ENCODE results near the gene YTHDF2.

The YTHDF2 gene

GRCh38 chr1:28776341-28776740 is 39.6 kb downstream of the YTHDF2 start:
- peaks cover 35% of the 10 kb centered on the region for H3K36me3 ChIP-seq (ENCODE audit: insufficient read depth, insufficient read length, low read length)
- DNase-seq (ENCODE audit: low read depth, low spot score): no peak
- no peak for TF ChIP-seq ZNF274 (IDR thresholded peaks at IDR 0.05; ENCODE audit: low read depth, low read length)
- no peak for TF ChIP-seq SUZ12 (IDR thresholded peaks at IDR 0.05; ENCODE audit: extremely low read depth, insufficient read depth, insufficient read length)
- TF ChIP-seq YY1 (IDR thresholded peaks at IDR 0.05; ENCODE audit: insufficient read depth, insufficient read length): no peak

GRCh38 chr1:28778021-28778420 is 41.3 kb downstream of the YTHDF2 start:
- TF ChIP-seq SUZ12 (IDR thresholded peaks at IDR 0.05; ENCODE audit: extremely low read depth, insufficient read depth, insufficient read length) (no peak), ZNF274 (IDR thresholded peaks at IDR 0.05; ENCODE audit: low read depth, low read length) (no peak), YY1 (IDR thresholded peaks at IDR 0.05; ENCODE audit: insufficient read depth, insufficient read length) (no peak)
- Histone ChIP-seq H3K4me1 (ENCODE audit: insufficient read depth, insufficient read length) (peaks cover 5% of the 10 kb centered on the region), H3K27me3 (ENCODE audit: insufficient read depth, insufficient read length) (no peaks in the 10 kb centered on the region), H3K36me3 (ENCODE audit: insufficient read depth, insufficient read length, low read length) (peaks cover 22% of the 10 kb centered on the region), H3K4me3 (ENCODE audit: insufficient read length, low read depth) (no peak overlapping the region), H3K9me3 (ENCODE audit: insufficient read depth, low read length) (no peaks in the 10 kb centered on the region), H3K9ac (ENCODE audit: insufficient read length, low read depth) (no peak overlapping the region)
- no peak for DNase-seq (ENCODE audit: low read depth, low spot score)

More at GRCh38 chr1:28776341-28776740, 39.6 kb downstream of the YTHDF2 start:
- Histone ChIP-seq H3K27me3 (ENCODE audit: insufficient read depth, insufficient read length) (no peaks in the 10 kb centered on the region), H3K9ac (ENCODE audit: insufficient read length, low read depth) (no peak overlapping the region), H3K4me3 (ENCODE audit: insufficient read length, low read depth) (no peak overlapping the region), H3K9me3 (ENCODE audit: insufficient read depth, low read length) (no peaks in the 10 kb centered on the region), H3K4me1 (ENCODE audit: insufficient read depth, insufficient read length) (peaks cover 2% of the 10 kb centered on the region)

GRCh38 chr1:28779751-28780408 is 43.1 kb downstream of the YTHDF2 start:
- no peak for TF ChIP-seq ZNF274 (IDR thresholded peaks at IDR 0.05; ENCODE audit: low read depth, low read length)
- Histone ChIP-seq H3K4me1 (ENCODE audit: insufficient read depth, insufficient read length) (peaks cover 6% of the 10 kb centered on the region), H3K4me3 (ENCODE audit: insufficient read length, low read depth) (no peak overlapping the region), H3K27me3 (ENCODE audit: insufficient read depth, insufficient read length) (no peaks in the 10 kb centered on the region), H3K36me3 (ENCODE audit: insufficient read depth, insufficient read length, low read length) (peaks cover 8% of the 10 kb centered on the region), H3K9me3 (ENCODE audit: insufficient read depth, low read length) (no peaks in the 10 kb centered on the region), H3K9ac (ENCODE audit: insufficient read length, low read depth) (no peak overlapping the region)
- no peak for DNase-seq (ENCODE audit: low read depth, low spot score)

GRCh38 chr1:28781305-28781704 is 44.6 kb downstream of the YTHDF2 start:
- Histone ChIP-seq H3K27me3 (ENCODE audit: insufficient read depth, insufficient read length) (no peaks in the 10 kb centered on the region), H3K4me1 (ENCODE audit: insufficient read depth, insufficient read length) (peaks cover 6% of the 10 kb centered on the region), H3K9me3 (ENCODE audit: insufficient read depth, low read length) (no peaks in the 10 kb centered on the region), H3K4me3 (ENCODE audit: insufficient read length, low read depth) (no peak overlapping the region), H3K9ac (ENCODE audit: insufficient read length, low read depth) (no peak overlapping the region), H3K36me3 (ENCODE audit: insufficient read depth, insufficient read length, low read length) (no peaks in the 10 kb centered on the region)
- TF ChIP-seq ZNF274 (IDR thresholded peaks at IDR 0.05; ENCODE audit: low read depth, low read length) (no peak), YY1 (IDR thresholded peaks at IDR 0.05; ENCODE audit: insufficient read depth, insufficient read length) (no peak), SUZ12 (IDR thresholded peaks at IDR 0.05; ENCODE audit: extremely low read depth, insufficient read depth, insufficient read length) (no peak)
- no peak for DNase-seq (ENCODE audit: low read depth, low spot score)

GRCh38 chr1:28782011-28782410 is 45.3 kb downstream of the YTHDF2 start:
- no peak overlapping the region for H3K9ac ChIP-seq (ENCODE audit: insufficient read length, low read depth)
- no peak for DNase-seq (ENCODE audit: low read depth, low spot score)

GRCh38 chr1:28783363-28783762 is 46.6 kb downstream of the YTHDF2 start:
- TF ChIP-seq YY1 (IDR thresholded peaks at IDR 0.05; ENCODE audit: insufficient read depth, insufficient read length): no peak
- no peak for TF ChIP-seq SUZ12 (IDR thresholded peaks at IDR 0.05; ENCODE audit: extremely low read depth, insufficient read depth, insufficient read length)
- TF ChIP-seq ZNF274 (IDR thresholded peaks at IDR 0.05; ENCODE audit: low read depth, low read length): no peak
- H3K4me1 ChIP-seq (ENCODE audit: insufficient read depth, insufficient read length): peaks cover 6% of the 10 kb centered on the region
- no peak overlapping the region for H3K9ac ChIP-seq (ENCODE audit: insufficient read length, low read depth)
- H3K9me3 ChIP-seq (ENCODE audit: insufficient read depth, low read length): no peaks in the 10 kb centered on the region
- H3K4me3 ChIP-seq (ENCODE audit: insufficient read length, low read depth): no peak overlapping the region
- DNase-seq (ENCODE audit: low read depth, low spot score): no peak
- no peaks in the 10 kb centered on the region for H3K36me3 ChIP-seq (ENCODE audit: insufficient read depth, insufficient read length, low read length)
- H3K27me3 ChIP-seq (ENCODE audit: insufficient read depth, insufficient read length): no peaks in the 10 kb centered on the region

More at GRCh38 chr1:28782011-28782410, 45.3 kb downstream of the YTHDF2 start:
- Histone ChIP-seq H3K9me3 (ENCODE audit: insufficient read depth, low read length) (no peaks in the 10 kb centered on the region), H3K4me3 (ENCODE audit: insufficient read length, low read depth) (no peak overlapping the region), H3K36me3 (ENCODE audit: insufficient read depth, insufficient read length, low read length) (no peaks in the 10 kb centered on the region), H3K4me1 (ENCODE audit: insufficient read depth, insufficient read length) (peaks cover 6% of the 10 kb centered on the region), H3K27me3 (ENCODE audit: insufficient read depth, insufficient read length) (no peaks in the 10 kb centered on the region)
- TF ChIP-seq SUZ12 (IDR thresholded peaks at IDR 0.05; ENCODE audit: extremely low read depth, insufficient read depth, insufficient read length): no peak
- TF ChIP-seq YY1 (IDR thresholded peaks at IDR 0.05; ENCODE audit: insufficient read depth, insufficient read length): no peak
- TF ChIP-seq ZNF274 (IDR thresholded peaks at IDR 0.05; ENCODE audit: low read depth, low read length): no peak

GRCh38 chr1:28789412-28789811 is 52.7 kb downstream of the YTHDF2 start:
- DNase-seq (ENCODE audit: low read depth, low spot score): no peak
- no peaks in the 10 kb centered on the region for H3K9me3 ChIP-seq (ENCODE audit: insufficient read depth, low read length)
- no peaks in the 10 kb centered on the region for H3K27me3 ChIP-seq (ENCODE audit: insufficient read depth, insufficient read length)
- no peak overlapping the region for H3K4me3 ChIP-seq (ENCODE audit: insufficient read length, low read depth)
- peaks cover 10% of the 10 kb centered on the region for H3K4me1 ChIP-seq (ENCODE audit: insufficient read depth, insufficient read length)
- no peak overlapping the region for H3K9ac ChIP-seq (ENCODE audit: insufficient read length, low read depth)
- H3K36me3 ChIP-seq (ENCODE audit: insufficient read depth, insufficient read length, low read length): no peaks in the 10 kb centered on the region
- TF ChIP-seq SUZ12 (IDR thresholded peaks at IDR 0.05; ENCODE audit: extremely low read depth, insufficient read depth, insufficient read length): no peak
- TF ChIP-seq ZNF274 (IDR thresholded peaks at IDR 0.05; ENCODE audit: low read depth, low read length): no peak
- no peak for TF ChIP-seq YY1 (IDR thresholded peaks at IDR 0.05; ENCODE audit: insufficient read depth, insufficient read length)
